Non-pigmented ciliary epithelial cell (primary cell): ENCODE results near the gene MAGI2.

Source experiments
- DNase-seq: peaks from one replicate; pipeline ENCODE4 v3.0.0-alpha.2; 2010; ENCODE audit warnings: low read depth

MAGI2 gene

DNA sequence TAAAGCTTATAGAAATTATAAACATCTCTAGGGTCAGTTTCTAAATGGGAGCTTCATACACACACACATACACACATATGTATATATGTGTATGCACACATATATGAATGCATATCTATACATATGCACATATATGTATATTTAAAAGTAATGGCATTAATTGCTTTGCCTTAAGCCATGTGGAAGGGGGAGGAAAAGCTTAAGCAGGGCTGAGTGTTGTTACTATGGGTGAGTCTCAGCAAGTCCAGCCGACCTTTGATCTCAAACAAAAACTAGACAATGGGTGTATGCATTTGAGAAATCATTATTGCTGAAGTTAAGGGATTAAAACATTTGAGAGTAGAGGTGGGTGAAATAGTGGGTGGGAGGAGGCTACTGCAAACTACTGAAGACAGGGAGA, 546.7 kb downstream of the MAGI2 start:
- no peak for DNase-seq

- DNase-seq: no peak
Measured at GRCh38 chr7:78905436-78905835, 548.0 kb downstream of the MAGI2 start.

DNA sequence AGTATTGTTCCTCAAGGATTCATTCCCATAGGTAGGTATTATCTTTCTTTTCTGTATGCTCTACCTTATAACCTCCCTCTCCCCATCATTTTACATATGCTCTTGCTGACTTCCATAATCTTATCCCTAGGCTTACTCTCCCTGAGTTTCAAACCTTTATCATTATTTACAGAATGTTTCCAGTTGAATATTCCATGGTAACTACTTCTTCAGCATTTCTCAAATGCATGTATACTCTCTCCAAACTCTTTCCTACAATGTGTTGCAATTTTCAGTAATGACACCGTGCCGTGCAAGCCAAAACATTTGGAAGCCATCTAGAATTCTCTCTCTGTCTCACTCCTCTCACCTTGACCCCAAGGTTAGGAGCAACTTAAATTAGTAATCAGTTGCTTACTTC, 548.5 kb downstream of the MAGI2 start:
- no peak for DNase-seq

GRCh38 chr7:78901566-78901965, 551.9 kb downstream of the MAGI2 start:
- no peak for DNase-seq

DNA sequence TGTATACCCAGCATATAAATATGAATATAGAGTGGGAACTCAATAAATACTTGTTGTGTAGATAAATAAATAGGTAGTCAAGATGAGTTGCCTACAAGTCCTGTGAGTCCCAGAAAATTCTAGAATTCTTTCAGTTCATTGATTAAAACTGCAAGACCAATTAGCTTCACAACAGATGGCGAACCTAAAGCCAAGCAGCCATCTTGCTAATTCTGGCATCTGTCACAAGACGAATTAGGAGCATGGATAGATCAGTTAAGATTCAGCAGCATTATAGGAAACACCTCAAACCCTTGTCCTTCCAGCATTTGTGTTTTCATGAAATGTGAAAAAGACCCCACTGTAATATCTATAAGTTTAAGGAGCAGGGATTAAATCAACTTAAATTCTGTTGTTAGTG, 552.7 kb downstream of the MAGI2 start:
- no peak for DNase-seq

DNA sequence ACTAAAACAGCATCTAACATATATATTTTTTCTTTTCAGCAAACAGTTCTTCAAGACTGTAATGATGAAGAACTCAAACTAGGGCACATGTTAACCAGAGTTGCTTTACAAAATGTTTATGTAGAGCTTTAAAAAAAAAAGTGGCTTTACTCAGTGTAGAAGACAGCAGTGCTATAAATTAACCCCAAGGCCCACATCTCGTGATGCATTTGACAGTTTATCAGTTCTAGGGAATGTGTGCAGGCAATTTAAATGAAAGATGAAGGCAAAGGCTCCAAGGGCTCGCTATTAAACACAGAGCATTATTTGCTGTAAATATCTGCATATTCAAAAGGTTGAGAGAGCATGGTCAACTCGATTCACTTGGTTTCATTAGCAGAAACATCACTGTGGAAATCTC, 558.1 kb downstream of the MAGI2 start:
- no peak for DNase-seq

DNA sequence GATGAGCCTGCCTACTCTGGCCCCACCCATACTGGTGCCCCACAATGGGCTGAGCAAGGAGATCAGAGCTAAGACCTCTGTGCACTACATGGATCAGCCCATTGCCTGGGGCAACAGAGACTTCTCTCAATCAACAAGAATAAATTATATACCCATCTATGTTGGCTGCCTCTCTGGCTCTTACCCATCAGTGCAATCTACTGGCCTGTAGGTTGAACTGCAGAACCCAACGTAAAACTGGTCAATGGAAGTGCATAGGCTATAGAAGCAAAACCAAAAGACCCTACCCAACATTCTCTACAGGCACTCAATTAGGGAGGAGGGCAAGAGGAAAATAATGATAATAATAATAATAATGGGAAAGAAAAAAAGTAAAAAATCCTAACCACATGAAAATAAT, 574.3 kb downstream of the MAGI2 start:
- DNase-seq: no peak

DNA sequence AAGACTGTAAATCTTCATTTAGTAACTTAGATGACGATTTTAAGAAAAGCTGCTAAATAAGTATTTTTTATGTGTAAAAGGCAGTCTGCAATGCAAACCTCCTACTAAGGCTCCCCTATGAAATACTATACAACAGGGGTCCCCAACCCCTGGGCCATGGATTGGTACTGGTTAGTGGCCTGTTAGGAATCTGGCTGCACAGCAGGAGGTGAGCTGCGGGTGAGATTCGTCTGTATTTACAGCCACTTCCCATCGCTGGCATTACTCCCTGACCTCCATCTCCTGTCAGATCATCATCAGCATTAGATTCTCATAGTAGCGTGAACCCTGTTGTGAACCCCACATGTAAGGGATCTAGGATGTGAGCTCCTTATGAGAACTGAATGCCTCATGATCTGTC, 580.4 kb downstream of the MAGI2 start:
- DNase-seq: no peak

GRCh38 chr7:78864339-78864738, 589.1 kb downstream of the MAGI2 start:
- no peak for DNase-seq

GRCh38 chr7:78863281-78863680, 590.2 kb downstream of the MAGI2 start:
- DNase-seq: no peak

GRCh38 chr7:78862411-78862900, 591.0 kb downstream of the MAGI2 start:
- no peak for DNase-seq

- no peak for DNase-seq
Measured at GRCh38 chr7:78852951-78853350, 600.5 kb downstream of the MAGI2 start.

DNA sequence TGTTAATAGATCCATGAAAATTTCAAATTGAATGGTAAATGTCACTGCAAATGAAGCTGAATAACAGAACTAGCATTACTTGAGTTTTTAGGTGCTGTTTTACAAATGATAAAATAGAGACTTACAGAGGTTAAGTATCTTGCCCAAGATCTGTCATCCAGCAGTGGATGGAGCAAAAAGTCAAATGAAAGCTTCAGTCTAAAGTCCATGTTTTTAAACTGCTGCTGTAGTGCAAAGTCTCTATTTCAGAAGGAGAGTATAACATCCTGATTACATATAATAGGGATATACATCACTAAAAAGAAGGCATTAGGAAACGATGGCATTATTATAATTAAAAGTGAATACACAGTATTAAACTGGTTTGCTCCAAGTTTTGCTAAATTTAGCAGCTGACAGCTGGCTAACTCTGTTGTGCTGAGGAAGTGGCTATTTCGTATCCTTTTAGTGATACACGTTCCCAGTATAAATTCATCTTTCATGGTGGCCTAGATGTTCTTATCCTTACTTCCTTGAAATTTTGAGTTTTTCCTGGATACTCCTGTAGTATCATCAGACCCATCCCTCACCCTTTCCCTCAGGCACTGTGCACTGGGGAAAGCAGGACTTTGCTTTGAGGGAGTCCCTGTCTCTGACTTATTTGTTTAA, 603.2 kb downstream of the MAGI2 start:
- DNase-seq: no peak

DNA sequence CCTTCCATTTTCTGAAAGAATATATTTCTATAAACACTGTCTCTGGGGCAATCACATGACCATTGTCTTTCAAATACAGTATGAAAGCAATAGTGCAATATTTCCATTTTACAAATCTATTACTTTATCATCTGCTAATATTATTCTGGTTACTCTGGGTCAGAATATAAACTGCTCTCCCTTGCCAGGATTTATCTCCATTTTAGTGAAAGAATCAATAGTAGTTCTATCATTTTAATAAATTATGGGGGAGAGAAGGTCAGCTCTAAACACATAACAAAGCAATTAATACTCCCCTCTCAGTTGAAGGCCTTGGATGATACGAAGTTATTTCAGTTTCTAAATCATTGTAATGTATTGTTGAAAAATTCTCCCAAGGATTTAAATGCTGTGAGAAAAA, 608.3 kb downstream of the MAGI2 start:
- DNase-seq: no peak

DNA sequence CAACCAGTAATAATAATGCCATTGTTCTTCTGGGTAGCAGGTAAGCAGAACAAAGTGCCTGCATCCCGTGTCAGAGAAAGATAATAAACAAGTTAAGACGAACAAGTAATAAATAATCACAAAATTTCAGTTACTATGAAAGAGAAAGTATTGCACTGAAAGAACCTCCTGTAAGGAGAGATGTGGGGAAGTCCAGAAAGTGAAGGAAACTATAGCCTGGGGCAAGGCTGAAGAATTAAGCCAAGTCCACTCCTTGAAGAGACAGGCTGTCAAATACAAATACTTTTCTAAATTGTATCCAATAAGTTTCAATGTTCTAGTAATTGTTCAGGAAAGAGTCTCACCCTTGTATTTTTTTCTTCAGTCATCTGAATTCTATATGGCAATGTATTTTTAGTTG, 611.4 kb downstream of the MAGI2 start:
- no peak for DNase-seq

DNA sequence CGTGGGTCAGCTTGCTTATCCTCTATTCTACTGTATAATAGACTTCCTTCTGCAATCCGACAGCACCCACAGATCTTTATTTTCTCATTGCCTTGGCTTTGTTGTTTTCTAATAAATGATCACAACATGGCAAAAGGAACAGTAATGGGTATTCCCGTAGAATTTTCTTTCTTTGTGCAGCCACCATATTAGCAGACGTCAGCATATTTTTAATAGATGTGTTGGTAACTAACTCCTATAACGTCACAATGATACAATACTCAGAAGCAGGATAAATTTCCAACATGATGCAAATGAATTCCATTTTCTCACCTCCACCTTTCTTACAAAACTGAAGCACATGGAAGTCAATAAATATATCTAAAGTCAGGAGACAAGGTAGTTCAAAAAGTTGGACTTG, 617.6 kb downstream of the MAGI2 start:
- no peak for DNase-seq

GRCh38 chr7:78828317-78828716, 625.1 kb downstream of the MAGI2 start:
- no peak for DNase-seq

- DNase-seq: no peak
Measured at GRCh38 chr7:78803501-78804127, 649.9 kb downstream of the MAGI2 start.

DNA sequence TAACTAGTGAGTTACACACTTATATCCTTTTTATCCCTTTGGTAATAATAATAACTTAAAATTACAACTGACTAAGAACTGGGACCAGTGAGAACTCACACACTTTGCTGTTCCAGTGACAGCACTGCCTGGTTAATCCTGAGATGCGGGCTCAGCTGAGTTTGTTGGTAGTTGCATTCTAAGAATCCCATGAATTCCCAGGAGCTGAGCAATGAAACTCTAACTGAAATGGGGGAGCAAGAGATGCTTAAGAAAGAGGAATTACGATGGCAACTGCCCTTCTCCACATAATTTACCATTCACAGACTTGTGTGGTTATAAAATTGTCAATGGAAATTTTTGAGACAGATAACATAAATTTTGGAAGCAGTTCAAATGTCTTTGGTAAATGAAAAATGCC, 659.4 kb downstream of the MAGI2 start:
- no peak for DNase-seq

DNA sequence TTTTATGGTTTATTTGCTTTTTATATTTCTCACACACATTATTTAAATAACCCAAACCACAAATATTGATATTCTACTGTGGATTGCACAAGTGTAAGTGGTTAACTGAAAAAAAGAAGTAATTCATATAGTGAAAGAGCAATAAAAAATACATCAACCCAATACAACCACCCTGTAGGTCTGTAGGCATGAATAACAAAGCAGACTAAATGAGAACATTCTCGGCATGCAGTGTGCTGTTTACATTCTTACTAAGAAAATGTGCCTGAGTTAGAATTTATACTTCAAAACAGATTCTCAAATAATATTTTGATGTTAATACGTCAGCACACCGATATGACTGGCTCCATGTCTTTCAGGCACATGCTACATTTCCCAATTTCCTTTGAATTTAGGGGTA, 660.8 kb downstream of the MAGI2 start:
- no peak for DNase-seq

DNA sequence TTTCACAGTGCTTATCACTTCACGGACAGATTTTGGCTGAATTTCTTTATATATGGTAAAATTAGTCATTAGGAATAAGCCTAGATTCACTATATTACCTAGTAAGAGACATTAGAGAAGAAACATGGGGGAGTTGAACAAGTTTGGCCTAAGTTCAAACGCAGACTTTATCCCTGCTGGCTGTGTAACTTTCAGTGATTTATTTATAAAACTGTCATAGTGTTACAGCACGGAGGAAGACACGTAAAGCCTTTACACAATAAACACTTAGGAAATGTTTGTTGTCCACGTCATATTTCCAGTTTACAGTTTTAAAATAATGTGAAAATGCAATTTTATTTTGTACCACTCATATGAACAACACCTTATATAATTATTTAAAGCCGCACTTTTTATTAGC, 661.5 kb downstream of the MAGI2 start:
- no peak for DNase-seq

GRCh38 chr7:78788464-78788863, 665.0 kb downstream of the MAGI2 start:
- no peak for DNase-seq

GRCh38 chr7:78787854-78788253, 665.6 kb downstream of the MAGI2 start:
- no peak for DNase-seq

DNA sequence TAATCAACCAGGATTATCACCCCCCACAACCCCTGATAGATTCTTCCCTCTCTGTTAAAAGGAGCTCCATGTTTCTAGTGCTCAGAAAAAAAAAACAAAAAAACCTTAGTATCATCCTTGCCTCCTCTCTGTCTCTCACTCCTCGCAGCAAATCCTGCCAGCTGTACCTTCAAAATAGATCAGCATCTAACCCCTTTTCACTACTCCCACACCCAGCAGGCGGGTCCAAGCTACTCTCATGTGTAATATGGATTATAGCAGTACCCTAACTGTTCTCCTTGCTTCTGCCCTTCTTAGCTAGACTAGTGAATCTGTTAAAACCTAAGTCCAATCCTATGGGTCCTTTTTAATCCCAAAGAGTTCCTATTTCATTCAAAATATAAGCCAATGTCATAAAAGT, 667.4 kb downstream of the MAGI2 start:
- DNase-seq: no peak
